Transverse colon (tissue), 4 donors: ENCODE data around the gene KCNJ6.

Experiments
- CTCF ChIP-seq, 5 experiments: fragments of 200-600 bp in 3 of 5; fragments of 450-650 bp in 2 of 5; sonication (generic) in 3 of 5; IDR thresholded peaks; 1 replicate in 2 of 5; 2 replicates in 3 of 5; pipeline ENCODE4 v1.5.1; 2016 to 2017; ENCODE audit warnings: antibody characterized with exemption in 5 of 5, inconsistent platforms in 3 of 5, mild to moderate bottlenecking in 2 of 5, moderate library complexity in 1 of 5
- POLR2A ChIP-seq: fragments of 450-650 bp; IDR thresholded peaks from one replicate; pipeline ENCODE4 v1.6.1; 2016; ENCODE audit warnings: antibody characterized with exemption, mild to moderate bottlenecking, moderate library complexity
- POLR2AphosphoS5 ChIP-seq, 3 donors: sonication (generic); formaldehyde crosslinking; IDR thresholded peaks; one replicate each; pipeline ENCODE4 v1.6.1; 2016; ENCODE audit warnings: antibody characterized with exemption in 3 of 3

GRCh38 chr21:37899146-37899545 is 17.1 kb downstream of the KCNJ6 start:
- TF ChIP-seq POLR2A (no peak), CTCF (IDR thresholded peaks at IDR 0.05) (no peak), POLR2AphosphoS5 (IDR thresholded peaks at IDR 0.05) (no peak)
